NCI-H1092 (cell line): ENCODE results near the gene CNDP2.
"Not testable (repeated sequence)": the region's sequence is repeated elsewhere in the genome, so short reads cannot be mapped to it uniquely, and the experiment has no call there.

Source experiments
- DNase-seq: peaks from one replicate; lab custom pipeline; 2025; lab: John Stamatoyannopoulos, UW

CNDP2 gene

GRCh38 chr18:74500774-74501173 lies 4.6 kb downstream of the CNDP2 start:
- not testable (repeated sequence) for DNase-seq

GRCh38 chr18:74501386-74501785 lies 5.2 kb downstream of the CNDP2 start:
- no peak for DNase-seq

GRCh38 chr18:74503137-74503536 lies 7.0 kb downstream of the CNDP2 start:
- no peak for DNase-seq

- DNase-seq: no peak
Observed at GRCh38 chr18:74505776-74506175, 9.6 kb downstream of the CNDP2 start.

- no peak for DNase-seq
Observed at GRCh38 chr18:74506448-74507084, 10.4 kb downstream of the CNDP2 start.

- no peak for DNase-seq
Observed at GRCh38 chr18:74507097-74507881, 11.1 kb downstream of the CNDP2 start.

GRCh38 chr18:74507927-74508326 lies 11.8 kb downstream of the CNDP2 start:
- DNase-seq: no peak

- DNase-seq: no peak
Observed at GRCh38 chr18:74508366-74508765, 12.2 kb downstream of the CNDP2 start.

- DNase-seq: no peak
Observed at GRCh38 chr18:74508821-74509225, 12.7 kb downstream of the CNDP2 start.

GRCh38 chr18:74509856-74510769 lies 13.9 kb downstream of the CNDP2 start:
- DNase-seq: no peak

- DNase-seq: no peak
Observed at GRCh38 chr18:74510770-74511095, 14.6 kb downstream of the CNDP2 start.

- no peak for DNase-seq
Observed at GRCh38 chr18:74511823-74512222, 15.7 kb downstream of the CNDP2 start.

GRCh38 chr18:74512321-74513053 lies 16.3 kb downstream of the CNDP2 start:
- no peak for DNase-seq

GRCh38 chr18:74513149-74513882 lies 17.2 kb downstream of the CNDP2 start:
- DNase-seq: no peak

GRCh38 chr18:74513883-74514205 lies 17.7 kb downstream of the CNDP2 start:
- no peak for DNase-seq

- DNase-seq: no peak
Observed at GRCh38 chr18:74514860-74515495, 18.8 kb downstream of the CNDP2 start.

- DNase-seq: no peak
Observed at GRCh38 chr18:74515620-74516231, 19.6 kb downstream of the CNDP2 start.

GRCh38 chr18:74516271-74517235 lies 20.4 kb downstream of the CNDP2 start:
- DNase-seq: no peak

- DNase-seq: no peak
Observed at GRCh38 chr18:74517236-74517630, 21.1 kb downstream of the CNDP2 start.
